ENCODE results near the gene PITPNM2.

PITPNM2 gene

DNA sequence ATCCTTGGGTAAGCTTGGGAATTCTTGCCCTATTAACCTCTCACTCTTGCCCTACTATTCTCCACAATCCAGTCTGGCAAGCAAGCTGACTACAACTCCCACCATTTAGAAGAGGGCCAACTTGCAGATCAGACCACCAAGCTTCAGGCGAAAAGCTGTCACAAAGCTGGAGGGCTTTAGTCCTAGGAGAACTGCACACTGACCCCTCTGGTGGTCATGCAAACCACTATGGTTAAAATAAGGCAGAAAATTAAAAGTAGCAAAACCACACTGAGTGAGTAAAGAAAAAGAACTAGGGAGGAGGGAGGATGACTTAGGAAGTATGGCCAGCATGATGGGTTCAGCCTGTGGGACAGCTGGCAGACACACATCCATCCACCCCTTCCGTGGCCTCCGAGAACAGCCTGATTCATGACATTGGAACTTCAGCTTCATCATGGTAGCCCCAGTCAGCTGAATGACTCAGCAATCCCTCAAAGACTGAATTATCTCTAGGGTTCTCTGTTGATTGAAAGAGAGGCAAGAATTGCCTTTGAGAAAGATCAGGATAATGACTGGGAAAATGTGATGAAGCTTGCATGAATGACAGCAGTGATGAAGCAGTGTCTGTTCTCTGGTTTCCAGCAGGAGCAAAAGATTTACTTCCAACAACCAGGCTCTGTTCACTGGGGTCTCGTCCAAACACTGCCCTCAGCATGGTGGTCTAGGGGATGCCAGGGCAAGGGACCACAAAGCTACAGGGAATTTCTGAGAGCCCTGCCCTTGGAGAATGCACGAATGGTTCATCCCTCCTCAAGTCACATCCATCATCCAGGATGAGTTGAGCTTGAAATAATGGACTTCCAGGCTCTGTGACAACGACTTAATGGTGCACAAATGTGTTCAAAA is 24.4 kb downstream of the PITPNM2 start:
- DNase-seq (ENCODE audit: low read depth), result peak; percentile 99
- H3K4me3 ChIP-seq (ENCODE audit: control insufficient read depth, low read depth, low read length), result no peak overlapping the region

DNA sequence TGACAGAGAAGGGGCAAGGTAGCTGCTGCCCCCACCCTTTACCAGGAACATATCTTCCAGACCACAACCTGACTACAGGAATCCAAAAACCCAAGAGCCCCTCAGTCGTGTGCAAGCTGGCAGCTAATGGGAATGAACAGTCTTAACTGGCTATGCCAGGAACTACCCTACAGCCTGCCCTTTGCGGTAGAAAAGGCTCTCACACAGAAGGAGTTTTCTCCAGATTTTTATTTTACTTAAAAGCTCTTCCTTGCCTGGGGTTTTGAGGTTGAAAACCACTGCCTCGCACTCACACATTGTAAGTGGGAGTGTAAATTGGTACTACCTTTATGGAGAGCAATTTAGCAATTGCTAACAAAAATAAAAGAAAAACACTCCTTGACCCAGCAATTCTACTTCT is 28.3 kb downstream of the PITPNM2 start:
- no peak overlapping the region for H3K4me3 ChIP-seq (ENCODE audit: control insufficient read depth, low read depth, low read length)
- TF ChIP-seq, protein P1, sequence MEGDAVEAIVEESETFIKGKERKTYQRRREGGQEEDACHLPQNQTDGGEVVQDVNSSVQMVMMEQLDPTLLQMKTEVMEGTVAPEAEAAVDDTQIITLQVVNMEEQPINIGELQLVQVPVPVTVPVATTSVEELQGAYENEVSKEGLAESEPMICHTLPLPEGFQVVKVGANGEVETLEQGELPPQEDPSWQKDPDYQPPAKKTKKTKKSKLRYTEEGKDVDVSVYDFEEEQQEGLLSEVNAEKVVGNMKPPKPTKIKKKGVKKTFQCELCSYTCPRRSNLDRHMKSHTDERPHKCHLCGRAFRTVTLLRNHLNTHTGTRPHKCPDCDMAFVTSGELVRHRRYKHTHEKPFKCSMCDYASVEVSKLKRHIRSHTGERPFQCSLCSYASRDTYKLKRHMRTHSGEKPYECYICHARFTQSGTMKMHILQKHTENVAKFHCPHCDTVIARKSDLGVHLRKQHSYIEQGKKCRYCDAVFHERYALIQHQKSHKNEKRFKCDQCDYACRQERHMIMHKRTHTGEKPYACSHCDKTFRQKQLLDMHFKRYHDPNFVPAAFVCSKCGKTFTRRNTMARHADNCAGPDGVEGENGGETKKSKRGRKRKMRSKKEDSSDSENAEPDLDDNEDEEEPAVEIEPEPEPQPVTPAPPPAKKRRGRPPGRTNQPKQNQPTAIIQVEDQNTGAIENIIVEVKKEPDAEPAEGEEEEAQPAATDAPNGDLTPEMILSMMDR (conservative IDR thresholded peaks at IDR 0.05; ENCODE audit: control insufficient read depth, insufficient read depth, low read depth, low read length), result no peak
- DNase-seq (ENCODE audit: low read depth), result no peak

More for the DNA sequence above, 24.4 kb downstream of the PITPNM2 start:
- TF ChIP-seq, protein P1 (conservative IDR thresholded peaks at IDR 0.05; ENCODE audit: control insufficient read depth, insufficient read depth, low read depth, low read length), result peak; percentile 48

DNA sequence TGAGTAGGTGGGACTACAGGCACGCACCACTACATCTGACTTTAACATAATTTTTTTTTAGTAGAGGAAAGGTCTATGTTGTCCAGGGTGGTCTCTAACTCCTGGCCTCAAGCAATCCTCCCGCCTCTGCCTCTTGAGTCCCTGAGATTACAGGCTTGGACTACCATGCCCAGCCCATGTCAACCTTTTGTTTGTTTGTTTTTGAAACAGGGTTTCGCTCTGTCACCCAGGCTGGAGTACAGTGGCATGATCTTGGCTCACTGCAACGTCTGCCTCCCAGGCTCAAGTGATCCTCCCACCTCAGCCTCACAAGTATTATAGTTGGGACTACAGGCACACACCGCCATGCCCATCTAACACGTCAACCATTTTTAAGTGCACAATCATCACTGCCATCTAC is 29.2 kb downstream of the PITPNM2 start:
- H3K4me3 ChIP-seq (ENCODE audit: control insufficient read depth, low read depth, low read length), result no peak overlapping the region

DNA sequence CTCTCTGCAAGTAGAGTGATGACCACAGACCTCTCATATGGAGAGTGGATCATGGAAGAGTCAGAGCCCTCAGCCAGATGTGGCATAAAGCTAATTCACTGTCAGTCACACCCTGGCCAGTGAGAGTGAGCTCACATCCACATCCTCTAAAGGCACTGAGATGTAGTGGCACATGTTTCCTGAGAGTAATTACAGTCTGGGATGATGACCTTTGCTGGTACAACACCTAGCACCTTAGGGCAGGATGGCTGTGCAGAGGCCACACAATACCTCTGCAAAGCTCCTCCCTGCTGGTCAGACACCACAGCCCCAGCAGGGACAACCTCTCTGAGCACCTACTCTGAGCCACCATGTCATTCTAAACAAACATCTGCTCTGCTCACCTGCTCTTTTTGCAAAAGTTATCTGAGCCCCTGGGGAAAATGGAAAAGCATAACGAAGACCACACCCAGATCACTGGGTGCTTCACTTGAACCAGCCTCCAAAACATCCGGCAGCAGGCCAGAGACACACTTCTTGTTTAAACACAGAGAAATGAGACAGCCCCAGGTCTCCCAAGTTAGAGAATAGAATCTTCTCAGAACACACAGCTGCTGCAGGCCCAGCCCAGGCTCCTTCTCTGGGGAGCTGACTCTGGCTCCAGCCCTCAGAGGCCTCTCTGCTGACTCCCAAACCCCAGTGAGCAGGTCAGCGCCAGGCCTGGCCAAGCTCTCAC is 30.3 kb downstream of the PITPNM2 start:
- TF ChIP-seq, protein P1 (conservative IDR thresholded peaks at IDR 0.05; ENCODE audit: control insufficient read depth, insufficient read depth, low read depth, low read length), result no peak
- peak; percentile 51 for DNase-seq (ENCODE audit: low read depth)
- no peak overlapping the region for H3K4me3 ChIP-seq (ENCODE audit: control insufficient read depth, low read depth, low read length)

More for the DNA sequence above, 29.2 kb downstream of the PITPNM2 start:
- DNase-seq (ENCODE audit: low read depth), result no peak
- TF ChIP-seq, protein P1 (conservative IDR thresholded peaks at IDR 0.05; ENCODE audit: control insufficient read depth, insufficient read depth, low read depth, low read length), result no peak

DNA sequence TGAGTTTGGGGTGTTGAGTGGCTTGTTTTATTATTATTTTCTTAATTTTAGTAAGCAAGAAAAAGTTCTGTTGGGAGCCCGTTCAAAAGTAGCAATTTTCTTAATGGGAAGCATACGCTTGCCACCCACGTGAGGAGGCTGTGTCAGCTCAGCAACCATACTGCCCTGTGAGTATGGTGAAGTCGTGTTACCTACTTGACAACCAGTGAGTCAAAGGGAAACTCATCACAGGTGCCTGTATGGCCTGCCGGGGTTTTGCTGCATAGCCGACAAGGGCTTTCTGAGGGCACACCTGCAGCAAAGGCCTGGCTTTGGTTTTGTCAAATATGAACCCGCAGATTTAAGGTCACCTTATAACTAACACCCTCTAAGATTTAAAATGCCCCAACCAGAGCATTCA is 31.1 kb downstream of the PITPNM2 start:
- no peak overlapping the region for H3K4me3 ChIP-seq (ENCODE audit: control insufficient read depth, low read depth, low read length)
- DNase-seq (ENCODE audit: low read depth), result peak; percentile 46
- TF ChIP-seq, protein P1 (conservative IDR thresholded peaks at IDR 0.05; ENCODE audit: control insufficient read depth, insufficient read depth, low read depth, low read length), result no peak

DNA sequence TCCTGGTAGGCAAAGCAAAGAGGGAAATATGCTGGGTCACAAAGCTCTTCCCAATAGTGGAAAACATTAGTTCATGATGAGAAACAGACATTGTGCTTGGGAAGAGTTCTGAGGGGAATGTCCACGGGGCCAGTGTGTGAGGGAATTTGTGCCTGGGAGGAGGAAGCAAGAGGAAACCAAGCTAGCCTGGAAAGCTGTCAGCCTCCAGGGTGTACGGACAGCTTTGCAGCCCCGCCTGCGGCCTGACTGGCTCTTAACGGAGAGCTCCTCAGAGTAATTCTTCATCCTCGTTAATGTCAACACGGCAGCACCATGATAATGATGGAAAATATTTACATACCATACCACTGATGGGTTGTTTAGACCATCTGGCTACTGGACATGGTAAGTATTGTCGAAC is 32.4 kb downstream of the PITPNM2 start:
- TF ChIP-seq, protein P1 (conservative IDR thresholded peaks at IDR 0.05; ENCODE audit: control insufficient read depth, insufficient read depth, low read depth, low read length), result no peak
- H3K4me3 ChIP-seq (ENCODE audit: control insufficient read depth, low read depth, low read length), result no peak overlapping the region
- DNase-seq (ENCODE audit: low read depth), result no peak
